Left colon (tissue), 2 donors: Measurements from ENCODE around the gene NLRP2B. TPM values are rescaled to one million over a fixed set of nuclear protein-coding genes. Genes with fewer than 3 reads are reported as not detected.

Experiments
- total RNA-seq, 2 donors: library from RNA; stranded (reverse); fragmentation: NEBNext Ultra II Directional; extraction: Animal tissue kit (Norgen Biotek cat#: 25700); gene quantifications; one replicate each; pipeline ENCODE4 v1.2.1, GENCODE V29; 2021
- donor health status: DM: no; HTN: no; CAD: no.
- donor health status: DM: yes; HTN: yes; CAD: no.

NLRP2B gene
- total RNA-seq, 2 donors from 2014 or later, result not detected

Other genes with a start within 250 kb of the NLRP2B start
- gene ZXDB, start 88.2 kb downstream of the NLRP2B start, total RNA-seq, result 1 to 10 TPM; 5.2 to 7.5 TPM
- 1 to 10 TPM; 3.8 to 4.4 TPM for gene ZXDA, start 230.2 kb upstream of the NLRP2B start, total RNA-seq